Activated CD4-positive, alpha-beta T cell treated with anti-CD3 and anti-CD28 coated beads, Interleukin-2, Interleukin-6, amounts not matched to agents 100 ng/mL and 50 ng/mL, durations not matched to agents 16 hours and 8 hours (primary cell): ENCODE data around the gene CARD19.
A peak's percentile ranks its signal among the peaks of the same experiment; 100 is the strongest.

ENCODE experiments used
- DNase-seq: peaks from one replicate; pipeline ENCODE4 v3.0.0-alpha.2; 2020

The CARD19 gene

GRCh38 chr9:93064392-93065134 lies 31.5 kb upstream of the CARD19 start:
- DNase-seq, result peak; percentile 96

DNA sequence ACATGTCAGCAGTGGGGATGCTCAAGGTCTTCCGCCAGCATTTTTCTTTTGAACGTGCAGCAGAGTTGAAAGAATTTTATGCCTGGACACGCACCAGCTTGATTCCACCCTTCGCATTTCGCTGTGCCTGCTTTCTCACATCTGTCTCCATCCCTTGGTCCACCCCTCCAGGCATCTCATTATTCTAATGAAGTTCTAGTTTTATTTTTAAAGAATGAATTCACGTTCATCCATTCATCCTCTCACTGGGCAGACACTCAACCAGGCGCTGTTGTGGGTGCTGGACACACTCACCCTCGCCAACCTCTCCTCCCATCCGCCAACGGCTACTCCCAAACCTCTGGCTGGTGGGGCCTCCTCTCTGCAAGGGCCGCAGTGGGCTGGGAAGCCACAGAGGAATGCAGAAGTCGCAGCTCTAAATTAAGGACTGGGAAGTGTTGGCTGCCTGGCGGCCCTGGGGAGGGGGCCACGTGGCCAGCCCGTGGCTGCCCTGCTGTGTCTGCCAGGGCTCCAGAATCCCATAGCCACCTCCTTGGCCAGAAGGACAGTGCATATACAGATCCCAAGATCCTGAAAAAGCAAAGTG lies 30.8 kb upstream of the CARD19 start:
- DNase-seq, result no peak

DNA sequence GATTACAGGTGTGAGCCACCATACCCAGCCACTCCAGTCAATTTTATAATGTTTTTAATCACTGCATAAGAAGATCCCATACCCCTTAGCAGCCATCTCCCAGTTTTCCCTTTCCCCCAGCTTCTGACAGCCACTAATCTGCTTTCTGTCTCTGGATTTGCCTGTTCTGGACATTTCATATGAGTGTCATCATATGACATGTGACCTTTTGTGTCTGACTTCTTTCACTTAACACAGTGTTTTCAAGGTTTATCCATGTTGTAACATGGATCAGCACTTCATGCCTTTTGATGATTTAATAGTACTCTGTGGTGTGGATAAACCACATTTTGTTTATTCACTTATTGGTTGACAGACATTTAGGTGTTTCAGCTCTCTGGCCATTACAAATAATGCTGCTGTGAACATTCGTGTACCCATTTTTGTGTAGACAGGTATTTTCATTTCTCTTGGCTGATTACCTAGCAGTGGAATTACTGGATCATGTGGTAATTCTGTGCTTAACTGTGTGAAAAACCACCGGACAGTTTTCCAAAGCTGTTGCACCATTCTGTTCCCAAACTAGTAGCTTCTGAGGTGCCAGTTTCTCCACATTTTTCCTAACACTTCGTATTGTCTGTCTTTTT lies 28.9 kb upstream of the CARD19 start:
- no peak for DNase-seq

DNA sequence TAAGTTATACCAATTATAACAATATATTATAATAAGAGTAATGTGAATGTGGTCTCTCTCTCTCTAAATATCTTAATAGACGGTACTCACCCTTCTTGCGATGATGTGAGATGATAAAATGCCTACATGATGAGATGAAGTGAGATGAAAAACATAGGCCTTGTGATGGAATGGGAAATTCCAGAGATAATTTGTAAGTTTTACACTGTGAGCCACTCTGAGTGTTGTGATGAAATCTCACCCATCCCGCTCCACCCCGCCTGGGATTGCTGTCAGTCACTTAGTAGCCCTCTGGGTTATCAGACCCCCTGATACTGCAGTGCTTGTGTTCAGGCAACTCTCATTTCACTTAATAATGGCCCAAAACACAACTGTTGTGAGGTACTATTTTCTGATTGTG lies 27.1 kb upstream of the CARD19 start:
- no peak for DNase-seq

GRCh38 chr9:93071464-93071863 lies 24.6 kb upstream of the CARD19 start:
- peak; percentile 40 for DNase-seq

GRCh38 chr9:93072383-93072795 lies 23.6 kb upstream of the CARD19 start:
- no peak for DNase-seq

DNA sequence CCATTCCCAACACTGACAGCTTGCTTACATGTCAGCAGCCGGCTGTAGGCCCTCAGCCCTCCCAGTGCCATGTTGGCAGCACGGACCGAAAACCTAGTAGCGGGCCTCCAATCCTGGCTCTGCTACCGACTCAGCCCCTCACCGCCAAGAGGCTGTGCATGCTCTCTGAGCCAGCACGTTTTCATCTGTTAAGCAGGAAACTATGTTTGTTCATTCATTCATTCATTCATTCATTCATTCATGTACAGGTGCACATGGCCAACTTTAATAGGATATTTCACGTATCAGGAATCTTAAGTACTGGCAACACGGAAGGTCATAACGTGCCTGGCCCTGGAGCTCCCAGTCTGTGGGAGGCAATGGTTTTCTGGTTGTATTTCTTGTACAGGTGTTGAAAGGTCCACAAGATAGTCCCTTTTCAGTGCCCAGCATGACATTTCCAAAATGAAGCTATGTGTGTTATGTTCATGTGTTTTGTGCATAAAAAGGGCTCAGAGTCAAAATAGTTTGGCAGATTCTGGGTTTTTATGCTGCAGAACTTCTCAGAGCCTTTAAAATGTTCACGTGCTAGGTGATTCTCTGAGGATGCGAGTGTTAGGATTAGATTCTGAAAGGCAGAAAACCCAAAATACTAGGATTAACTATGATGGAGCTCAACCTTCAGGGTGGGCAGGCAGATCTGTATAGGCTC lies 19.8 kb upstream of the CARD19 start:
- DNase-seq, result no peak

DNA sequence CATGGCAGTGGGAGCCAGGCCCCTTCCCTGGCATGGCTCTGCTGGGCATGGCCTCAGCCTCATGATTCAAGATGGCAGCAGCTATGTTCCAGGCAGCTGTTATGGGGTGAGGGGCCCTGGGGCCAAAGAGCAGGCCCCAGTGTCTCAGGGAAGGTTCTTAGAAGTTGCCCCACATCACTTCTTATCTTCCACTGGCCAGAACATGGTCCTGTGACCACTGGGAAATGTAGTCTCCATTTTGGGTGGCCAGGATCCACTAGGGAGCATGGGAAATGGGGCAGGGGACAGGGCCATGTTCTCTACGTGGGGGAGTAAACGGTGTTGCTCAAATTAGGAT lies 19.3 kb upstream of the CARD19 start:
- no peak for DNase-seq

GRCh38 chr9:93077367-93077766 lies 18.6 kb upstream of the CARD19 start:
- no peak for DNase-seq

- no peak for DNase-seq
These were observed 18.2 kb upstream of the CARD19 start for GRCh38 chr9:93077811-93078210.

DNA sequence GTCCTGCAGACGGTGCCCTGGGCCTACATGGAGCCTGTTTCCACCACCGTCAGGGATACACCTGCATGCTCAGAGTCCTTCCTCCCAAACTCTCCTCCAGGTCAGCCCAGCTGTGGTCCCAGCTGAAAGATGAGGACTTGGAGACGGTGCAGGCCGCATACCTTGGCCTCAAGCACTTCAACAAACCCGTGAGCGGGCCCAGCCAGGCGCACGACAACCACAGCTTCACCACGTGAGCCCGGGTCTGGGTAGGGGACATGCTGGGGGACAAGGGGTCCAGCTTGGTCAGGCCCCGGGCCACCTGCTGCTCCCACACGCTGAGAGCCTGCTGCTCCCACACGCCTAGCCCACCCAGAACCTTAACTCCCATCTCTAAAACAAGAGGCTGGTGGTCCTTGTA lies 16.6 kb upstream of the CARD19 start:
- no peak for DNase-seq

GRCh38 chr9:93080406-93080805 lies 15.6 kb upstream of the CARD19 start:
- DNase-seq, result no peak

DNA sequence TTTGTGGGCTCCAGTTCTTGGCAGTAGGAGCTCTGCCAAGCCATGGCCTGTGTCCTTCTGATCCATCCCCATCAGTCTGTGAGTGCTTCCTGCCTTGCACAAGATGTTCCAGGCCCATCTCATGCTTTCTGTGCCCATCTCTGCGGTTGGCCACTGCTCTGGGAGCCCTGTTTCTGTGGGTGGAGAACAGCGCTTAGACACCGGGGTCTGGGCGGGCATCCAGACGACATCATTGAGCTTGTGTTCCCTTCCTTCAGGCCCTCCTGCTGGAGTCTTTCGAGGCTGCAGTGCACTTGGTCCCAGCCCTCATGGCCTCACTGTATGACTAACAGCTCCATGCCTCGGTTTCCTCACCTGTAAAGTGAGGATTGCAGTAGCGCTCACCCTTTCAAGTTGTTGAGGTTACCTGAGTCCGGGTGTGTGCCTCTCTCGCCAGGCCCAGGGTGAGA lies 14.9 kb upstream of the CARD19 start:
- no peak for DNase-seq

- DNase-seq, result no peak
These were observed 14.1 kb upstream of the CARD19 start for GRCh38 chr9:93081931-93082330.

- no peak for DNase-seq
These were observed 13.1 kb upstream of the CARD19 start for GRCh38 chr9:93082841-93083411.

GRCh38 chr9:93083592-93084470 lies 12.2 kb upstream of the CARD19 start:
- peak; percentile 73 for DNase-seq

DNA sequence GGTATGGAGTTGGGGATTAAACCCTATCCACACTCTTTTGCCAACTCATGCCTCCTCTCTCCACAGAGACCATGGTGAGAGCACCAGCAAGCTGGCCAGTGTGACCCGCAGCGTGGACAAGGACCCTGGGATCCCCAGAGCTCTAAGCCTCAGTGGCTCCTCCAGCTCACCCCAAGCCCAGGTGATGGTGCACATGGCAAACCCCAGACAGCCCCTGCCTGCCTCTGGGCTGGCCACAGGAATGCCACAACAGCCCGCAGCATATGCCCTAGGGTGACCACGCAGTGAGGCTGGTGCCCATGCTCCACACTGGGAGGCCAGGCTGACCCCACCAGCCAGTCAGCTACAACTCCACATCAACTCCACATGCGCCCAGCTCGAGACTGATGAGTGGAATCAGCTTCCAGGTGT lies 11.5 kb upstream of the CARD19 start:
- DNase-seq, result no peak

- DNase-seq, result no peak
These were observed 10.3 kb upstream of the CARD19 start for GRCh38 chr9:93085676-93086075.

GRCh38 chr9:93086447-93087224 lies 9.4 kb upstream of the CARD19 start:
- DNase-seq, result no peak

GRCh38 chr9:93087971-93088655 lies 7.9 kb upstream of the CARD19 start:
- DNase-seq, result no peak

DNA sequence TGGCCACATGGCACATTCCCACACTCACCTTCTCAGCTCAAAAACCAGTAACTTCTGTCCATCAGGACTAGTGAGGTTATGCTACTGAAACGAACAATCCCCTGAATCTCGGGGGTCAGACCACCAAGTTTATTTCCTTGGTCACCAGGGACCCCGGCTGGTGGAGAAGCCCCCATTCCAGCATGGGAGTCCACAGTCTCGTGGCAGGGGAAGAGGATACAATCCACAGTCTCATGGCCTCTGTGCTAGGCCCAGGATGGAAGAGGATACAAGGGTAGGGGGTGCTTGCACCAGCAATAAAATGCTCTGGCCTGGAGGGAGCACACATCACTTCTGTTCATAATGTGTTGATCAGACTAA lies 7.4 kb upstream of the CARD19 start:
- no peak for DNase-seq
